Activated CD4-positive, alpha-beta memory T cell treated with anti-CD3 and anti-CD28 coated beads, Interleukin-2, amount 10 ng/mL, durations not matched to agents 7 days and 5 days (primary cell): ENCODE measurements around the gene OR8J1. TPM values are rescaled to one million over a fixed set of nuclear protein-coding genes. Genes with fewer than 3 reads are reported as not detected.

Experiments
- CTCF ChIA-PET: fragments of 350-600 bp; sonication (Branson Sonifier 250); formaldehyde crosslinking; loops from one replicate; lab custom pipeline; 2021; ENCODE audit warnings: antibody characterized with exemption, inconsistent platforms; lab: Charles Lee
- POLR2A ChIA-PET: fragments of 350-600 bp; sonication (Branson Sonifier 250); formaldehyde crosslinking; loops from one replicate; lab custom pipeline; 2021; ENCODE audit warnings: antibody characterized with exemption; lab: Charles Lee
- DNase-seq: peaks from one replicate; pipeline ENCODE4 v3.0.0-alpha.2; 2020
- H3K27ac Mint-ChIP-seq: one replicate; pipeline ENCODE4 v1.8.0; 2021; ENCODE audit warnings: mild to moderate bottlenecking, mixed read lengths
- H3K27me3 Mint-ChIP-seq: one replicate; pipeline ENCODE4 v1.8.0; 2021; ENCODE audit warnings: mixed read lengths
- H3K36me3 Mint-ChIP-seq: one replicate; pipeline ENCODE4 v1.8.0; 2021; ENCODE audit warnings: low read depth, mixed read lengths
- H3K4me1 Mint-ChIP-seq: one replicate; pipeline ENCODE4 v1.8.0; 2021; ENCODE audit warnings: mixed read lengths
- H3K4me3 Mint-ChIP-seq: one replicate; pipeline ENCODE4 v1.8.0; 2021; ENCODE audit warnings: mild to moderate bottlenecking, mixed read lengths
- H3K9me3 Mint-ChIP-seq: one replicate; pipeline ENCODE4 v1.8.0; 2021; ENCODE audit warnings: mixed read lengths
- total RNA-seq, 2 experiments: library from RNA; stranded (reverse); gene quantifications; one replicate each; pipeline ENCODE4 v1.2.3, GENCODE V29; 2021

The OR8J1 gene
- total RNA-seq, 2 experiments from 2014 or later, result not detected

DNA sequence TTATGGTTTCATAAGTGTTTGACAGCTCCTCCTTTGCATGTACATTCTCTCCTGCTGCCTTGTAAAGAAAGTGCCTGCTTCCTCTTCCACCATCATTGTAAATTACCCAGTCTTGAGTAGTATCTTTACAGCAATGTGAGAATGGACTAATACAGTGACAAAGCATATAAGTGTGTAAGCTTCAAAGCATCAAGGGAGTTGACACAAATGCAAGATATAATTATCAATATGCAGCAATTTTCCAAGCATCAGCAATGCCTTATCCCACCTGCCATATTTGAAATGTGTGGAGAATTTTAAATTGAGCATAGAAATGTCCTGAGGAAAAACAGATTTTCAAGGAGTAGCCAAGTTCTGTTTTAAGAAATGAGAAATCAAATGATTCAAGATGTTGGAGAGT lies 56.7 kb downstream of the OR8J1 start:
- no peak overlapping the region for H3K27ac Mint-ChIP-seq
- CTCF ChIA-PET, result no interaction called here

More for the DNA sequence above, 56.7 kb downstream of the OR8J1 start:
- Mint-ChIP-seq H3K36me3 (no peaks in the 10 kb centered on the region), H3K27me3 (no peaks in the 10 kb centered on the region), H3K4me3 (no peak overlapping the region), H3K4me1 (no peaks in the 10 kb centered on the region), H3K9me3 (peaks cover 23% of the 10 kb centered on the region)
- DNase-seq, result no peak
- POLR2A ChIA-PET, result no interaction called here

Other genes starting within 250 kb of the OR8J1 start
- gene OR8H3, start 231.9 kb upstream of the OR8J1 start, total RNA-seq, result not detected
- gene OR8J3, start 214.1 kb upstream of the OR8J1 start, total RNA-seq, result not detected
- gene OR8K5, start 194.0 kb upstream of the OR8J1 start, total RNA-seq, result not detected
- not detected for gene OR5J2, start 177.7 kb upstream of the OR8J1 start, total RNA-seq
- gene OR5T2, start 120.0 kb upstream of the OR8J1 start, total RNA-seq, result not detected
- gene OR5T3, start 102.0 kb upstream of the OR8J1 start, total RNA-seq, result not detected
- not detected for gene OR5T1, start 80.1 kb upstream of the OR8J1 start, total RNA-seq
- not detected for gene OR8H1, start 62.0 kb upstream of the OR8J1 start, total RNA-seq
- not detected for gene OR8K3, start 39.1 kb upstream of the OR8J1 start, total RNA-seq
- not detected for gene OR8K1, start 8.3 kb upstream of the OR8J1 start, total RNA-seq
- gene OR8U1, start 21.3 kb downstream of the OR8J1 start, total RNA-seq, result not detected
- not detected for gene OR5AL1, start 58.4 kb downstream of the OR8J1 start, total RNA-seq
- gene OR5M3, start 119.1 kb downstream of the OR8J1 start, total RNA-seq, result not detected
- gene OR5M8, start 137.1 kb downstream of the OR8J1 start, total RNA-seq, result not detected
- not detected for gene OR5M11, start 189.0 kb downstream of the OR8J1 start, total RNA-seq
- gene OR5M10, start 223.4 kb downstream of the OR8J1 start, total RNA-seq, result not detected